ENCODE results near the gene SLC46A1. TPM values are rescaled to one million over a fixed set of nuclear protein-coding genes. Genes with fewer than 3 reads are reported as not detected.
A peak's percentile ranks its signal among the peaks of the same experiment; 100 is the strongest.

SLC46A1 gene
- total RNA-seq, 4 donors from 2014 or later, result 11.3 to 16.9 (median 12.9) TPM

DNA sequence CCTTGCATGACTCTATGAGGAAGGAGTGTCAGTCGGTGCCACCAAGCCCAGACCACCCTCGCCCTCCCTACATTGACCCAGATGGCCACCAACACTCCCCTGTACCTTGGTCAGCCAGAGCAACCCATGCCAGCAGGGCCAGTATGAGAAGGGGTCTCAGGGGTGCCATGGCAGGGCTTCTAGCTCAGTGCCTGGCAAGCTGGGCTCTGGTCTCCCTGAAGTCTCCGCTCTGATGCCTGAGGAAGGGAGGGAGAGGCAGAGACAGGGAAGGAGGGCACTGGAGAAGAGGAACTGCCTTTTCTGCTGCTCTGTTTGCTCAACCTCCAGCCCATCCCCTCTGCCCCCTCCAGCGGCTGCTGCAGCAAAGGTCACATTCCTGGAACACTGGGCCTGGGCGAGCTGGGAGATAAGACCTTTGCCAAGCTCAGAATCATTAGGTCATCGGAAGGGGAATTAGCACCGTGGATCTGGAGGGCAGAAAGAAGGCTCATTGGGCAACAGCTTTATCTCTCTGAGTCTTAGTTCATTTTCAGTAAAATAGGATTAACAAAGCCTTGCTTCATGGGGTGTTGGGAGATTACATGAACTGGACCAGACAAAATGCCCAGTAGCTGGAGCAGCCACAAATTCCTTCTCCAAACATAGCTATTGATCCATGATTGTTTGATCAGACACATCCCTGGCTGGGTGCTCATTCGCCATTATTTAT is 35.8 kb downstream of the SLC46A1 start, which contains the start of gene VTN:
TSS of gene VTN (minus strand) at position 273 of the 709 bp plus-strand sequence. CDS start at position 169, 104 bp downstream.
- DNase-seq (ENCODE audit: low spot score) (no peak), ATAC-seq (ENCODE audit: low FRiP score) (peak; percentile 77)
- TF ChIP-seq, protein P1, sequence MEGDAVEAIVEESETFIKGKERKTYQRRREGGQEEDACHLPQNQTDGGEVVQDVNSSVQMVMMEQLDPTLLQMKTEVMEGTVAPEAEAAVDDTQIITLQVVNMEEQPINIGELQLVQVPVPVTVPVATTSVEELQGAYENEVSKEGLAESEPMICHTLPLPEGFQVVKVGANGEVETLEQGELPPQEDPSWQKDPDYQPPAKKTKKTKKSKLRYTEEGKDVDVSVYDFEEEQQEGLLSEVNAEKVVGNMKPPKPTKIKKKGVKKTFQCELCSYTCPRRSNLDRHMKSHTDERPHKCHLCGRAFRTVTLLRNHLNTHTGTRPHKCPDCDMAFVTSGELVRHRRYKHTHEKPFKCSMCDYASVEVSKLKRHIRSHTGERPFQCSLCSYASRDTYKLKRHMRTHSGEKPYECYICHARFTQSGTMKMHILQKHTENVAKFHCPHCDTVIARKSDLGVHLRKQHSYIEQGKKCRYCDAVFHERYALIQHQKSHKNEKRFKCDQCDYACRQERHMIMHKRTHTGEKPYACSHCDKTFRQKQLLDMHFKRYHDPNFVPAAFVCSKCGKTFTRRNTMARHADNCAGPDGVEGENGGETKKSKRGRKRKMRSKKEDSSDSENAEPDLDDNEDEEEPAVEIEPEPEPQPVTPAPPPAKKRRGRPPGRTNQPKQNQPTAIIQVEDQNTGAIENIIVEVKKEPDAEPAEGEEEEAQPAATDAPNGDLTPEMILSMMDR (IDR thresholded peaks at IDR 0.05), result no peak

DNA sequence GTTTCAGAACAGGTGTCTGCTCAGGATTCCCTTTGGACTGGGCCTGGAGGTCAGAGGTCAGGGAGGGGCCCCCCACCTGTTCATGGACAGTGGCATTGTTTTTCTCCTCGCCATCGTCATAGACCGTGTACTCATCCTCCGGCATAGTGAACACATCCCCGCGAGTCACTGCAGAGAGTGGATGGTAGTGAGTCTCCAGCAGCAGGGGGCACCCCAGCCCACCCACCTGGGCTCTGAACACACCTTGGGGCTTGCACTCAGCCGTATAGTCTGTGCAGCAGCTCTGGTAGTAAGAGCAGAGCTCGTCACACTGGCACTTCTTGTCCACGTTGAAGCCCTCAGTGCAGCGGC is 36.4 kb downstream of the SLC46A1 start:
- ATAC-seq (ENCODE audit: low FRiP score), result no peak
- TF ChIP-seq, protein P1 (IDR thresholded peaks at IDR 0.05), result no peak
- DNase-seq (ENCODE audit: low spot score), result no peak

DNA sequence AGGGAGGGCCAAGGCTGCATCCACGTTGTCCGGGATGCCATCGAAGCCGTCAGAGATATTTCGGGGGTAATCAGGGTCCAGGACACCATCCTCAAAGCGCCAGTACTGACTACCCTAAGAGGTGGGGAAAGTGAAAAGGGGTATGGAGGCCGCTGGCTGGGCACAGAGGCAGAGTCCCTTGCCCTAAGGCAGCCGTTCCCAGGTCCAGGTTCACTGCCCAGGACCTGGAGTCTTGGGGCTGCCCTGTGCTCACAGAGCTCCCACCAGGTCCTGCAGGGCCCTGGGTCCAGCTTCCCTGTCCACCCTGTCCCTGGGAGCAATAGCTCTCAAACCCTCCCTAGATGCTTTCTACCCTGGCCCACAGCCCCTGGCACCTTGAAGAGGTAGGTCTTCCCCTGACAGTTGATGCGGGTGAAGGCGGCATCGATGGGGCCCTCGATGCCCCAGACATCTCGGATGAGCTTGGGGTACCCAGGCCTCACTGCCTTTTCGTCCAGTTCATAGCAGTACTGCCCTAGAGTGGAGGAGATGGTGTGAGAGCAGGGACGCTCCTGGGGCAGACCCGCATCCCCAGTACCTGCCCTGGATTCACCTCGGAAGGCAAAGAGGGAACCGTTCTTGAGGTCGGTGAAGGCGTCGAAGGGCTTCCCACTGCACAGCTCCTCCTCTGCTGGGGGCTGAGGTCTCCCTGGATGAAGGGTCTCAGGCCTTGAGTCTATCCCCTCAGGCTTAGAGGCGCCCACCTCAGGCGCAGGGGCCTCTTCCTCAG is 36.9 kb downstream of the SLC46A1 start:
- ATAC-seq (ENCODE audit: low FRiP score) (no peak), DNase-seq (ENCODE audit: low spot score) (no peak)
- TF ChIP-seq, protein P1 (IDR thresholded peaks at IDR 0.05), result no peak

GRCh38 chr17:28368306-28368831 is 37.6 kb downstream of the SLC46A1 start:
- ATAC-seq (ENCODE audit: low FRiP score) (no peak), DNase-seq (ENCODE audit: low spot score) (no peak)
- TF ChIP-seq, protein P1 (IDR thresholded peaks at IDR 0.05), result no peak

DNA sequence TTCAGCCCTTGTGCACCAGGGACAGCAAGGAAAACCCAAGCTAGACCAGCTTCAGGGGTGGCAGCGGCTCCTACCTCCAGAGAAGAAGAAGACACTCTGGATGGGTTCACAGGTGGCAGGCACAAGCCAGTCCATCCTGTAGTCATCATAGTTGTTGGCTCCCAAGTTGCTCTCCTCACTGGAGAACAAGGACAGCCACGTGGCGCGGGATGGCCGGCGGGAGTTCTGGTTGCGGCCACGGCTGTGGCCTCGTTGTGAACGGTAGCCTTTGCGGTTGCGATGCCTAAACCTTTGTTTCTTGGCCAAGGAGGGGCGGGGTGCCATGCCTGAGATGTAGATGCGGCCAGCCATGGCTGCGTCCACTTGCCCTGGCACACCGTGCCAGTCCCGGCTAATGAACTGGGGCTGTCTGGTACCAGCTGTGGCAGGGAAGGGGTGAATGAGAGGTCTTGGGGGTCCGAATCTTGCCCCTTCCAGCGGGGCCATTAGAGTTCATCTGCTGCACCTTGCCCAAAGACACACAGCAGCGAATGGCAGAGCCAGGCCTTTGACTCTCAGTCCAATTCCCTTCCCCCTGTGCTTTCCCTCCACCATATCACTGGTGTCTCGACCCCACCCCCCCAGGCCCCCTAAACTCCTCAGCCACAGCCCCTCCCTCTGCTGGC is 38.2 kb downstream of the SLC46A1 start:
- TF ChIP-seq, protein P1 (IDR thresholded peaks at IDR 0.05), result no peak
- no peak for DNase-seq (ENCODE audit: low spot score)
- no peak for ATAC-seq (ENCODE audit: low FRiP score)

DNA sequence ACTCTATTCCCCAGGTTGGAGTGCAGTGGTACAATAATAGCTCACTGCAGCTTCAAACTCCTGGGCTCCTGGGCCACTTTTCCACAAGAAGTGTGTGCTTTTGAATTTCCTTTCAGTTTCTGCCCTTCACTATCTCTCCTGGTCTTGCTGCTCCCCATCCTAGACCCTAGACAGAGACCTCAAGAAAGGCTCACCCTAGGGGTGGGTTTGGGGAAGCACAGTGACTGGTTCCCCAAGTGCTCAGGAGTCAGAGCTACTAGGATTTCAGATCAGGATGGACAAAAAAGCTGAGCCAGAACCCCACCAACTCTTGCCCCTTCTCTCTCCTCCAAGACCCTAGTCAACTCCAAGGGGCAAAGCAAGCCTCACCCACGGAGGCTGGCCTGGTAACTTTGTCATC is 39.4 kb downstream of the SLC46A1 start:
- DNase-seq (ENCODE audit: low spot score) (no peak), ATAC-seq (ENCODE audit: low FRiP score) (no peak)
- TF ChIP-seq, protein P1 (IDR thresholded peaks at IDR 0.05), result no peak

Data from omental fat pad (tissue), 4 donors.